ENCODE measurements around the gene ACVR1B. TPM values are rescaled to one million over a fixed set of nuclear protein-coding genes. Genes with fewer than 3 reads are reported as not detected.

ACVR1B gene
- total and polyA plus RNA-seq, 7 donors: 7.2 to 30.7 (median 9.8) TPM

- intact Hi-C loops (cut with DNase I): loop anchor here (10.0 kb wide), 1 partner anchor 248 kb away; the partner anchor contains the start of gene KRT86
- DNase-seq: peak; percentile 92
- 82 to 86% methylated on average over 12 of the region's 12 CpGs for WGBS, 2 donors
- Histone ChIP-seq H3K4me3 (no peak overlapping the region), H3K9me3 (no peaks in the 10 kb centered on the region), H3K36me3 (no peaks in the 10 kb centered on the region), H3K27ac (peak overlapping the region; percentile 80 to 90 (median 86)), H3K27me3 (no peaks in the 10 kb centered on the region), H3K4me1 (peaks cover 0 to 55% (median 53%) of the 10 kb centered on the region in 4 donors)
- peak in 3 of 4 donors; percentile 30 to 92 (median 46) for TF ChIP-seq POLR2AphosphoS5 (IDR thresholded peaks at IDR 0.05)
- TF ChIP-seq CTCF (IDR thresholded peaks at IDR 0.05): no peak
- peak in 2 of 4 donors; percentile 79 to 99 for TF ChIP-seq EP300 (IDR thresholded peaks at IDR 0.05)
Measured at GRCh38 chr12:52027085-52027843, 75.8 kb downstream of the ACVR1B start.

GRCh38 chr12:52029685-52030084, 78.2 kb downstream of the ACVR1B start:
- TF ChIP-seq EP300 (IDR thresholded peaks at IDR 0.05) (no peak), CTCF (IDR thresholded peaks at IDR 0.05) (no peak), POLR2AphosphoS5 (IDR thresholded peaks at IDR 0.05) (no peak), POLR2A (IDR thresholded peaks at IDR 0.05) (no peak)
- no peak for DNase-seq
- no peaks in the 10 kb centered on the region for H3K27me3 ChIP-seq
- H3K36me3 ChIP-seq: no peaks in the 10 kb centered on the region
- peaks cover 0 to 54% (median 47%) of the 10 kb centered on the region in 4 donors for H3K4me1 ChIP-seq
- no peaks in the 10 kb centered on the region for H3K9me3 ChIP-seq
- H3K4me3 ChIP-seq: no peak overlapping the region
- intact Hi-C loops (cut with DNase I): loop anchor here (10.0 kb wide), 1 partner anchor 245 kb away; the partner anchor contains the start of gene KRT86
- WGBS, 2 donors: 51 to 60% methylated on average over 4 of the region's 4 CpGs
- peak overlapping the region in 2 of 4 donors; percentile 60 to 62 for H3K27ac ChIP-seq

- Histone ChIP-seq H3K4me3 (peak overlapping the region in 3 of 4 donors; percentile 41 to 46 (median 41)), H3K36me3 (no peaks in the 10 kb centered on the region), H3K27me3 (no peaks in the 10 kb centered on the region), H3K4me1 (peaks cover 0 to 43% (median 35%) of the 10 kb centered on the region in 4 donors), H3K9me3 (no peaks in the 10 kb centered on the region), H3K27ac (peak overlapping the region; percentile 90 to 96 (median 92))
- WGBS, 2 donors: 4 to 11% methylated on average over 5 of the region's 5 CpGs
- intact Hi-C loops (cut with DNase I): loop anchor here (2.0 kb wide), 2 partner anchors 18 to 36 kb away; partner anchors contain the start of genes ATG101 and NR4A1
- TF ChIP-seq CTCF (IDR thresholded peaks at IDR 0.05) (no peak), POLR2A (IDR thresholded peaks at IDR 0.05) (no peak), POLR2AphosphoS5 (IDR thresholded peaks at IDR 0.05) (peak in 2 of 4 donors; percentile 45 to 60), EP300 (IDR thresholded peaks at IDR 0.05) (peak in 3 of 4 donors; percentile 34 to 93 (median 48))
- peak; percentile 98 for DNase-seq
Measured at GRCh38 chr12:52032446-52032803, 80.9 kb downstream of the ACVR1B start.

- Histone ChIP-seq H3K36me3 (no peaks in the 10 kb centered on the region), H3K4me1 (peaks cover 0 to 47% (median 38%) of the 10 kb centered on the region in 4 donors), H3K27me3 (no peaks in the 10 kb centered on the region), H3K4me3 (peak overlapping the region; percentile 8 to 46 (median 41)), H3K27ac (peak overlapping the region; percentile 90 to 96 (median 92)), H3K9me3 (no peaks in the 10 kb centered on the region)
- TF ChIP-seq POLR2AphosphoS5 (IDR thresholded peaks at IDR 0.05) (peak; percentile 83 to 91 (median 88)), EP300 (IDR thresholded peaks at IDR 0.05) (peak in 3 of 4 donors; percentile 28 to 97 (median 71)), CTCF (IDR thresholded peaks at IDR 0.05) (no peak), POLR2A (IDR thresholded peaks at IDR 0.05) (peak; percentile 72 to 74)
- DNase-seq: peak; percentile 100
- WGBS, 2 donors: 0 to 1% methylated on average over 48 of the region's 48 CpGs
- intact Hi-C loops (cut with DNase I): loop anchor here (2.0 kb wide), 2 partner anchors 18 to 36 kb away; partner anchors contain the start of genes ATG101 and NR4A1
Measured at GRCh38 chr12:52032804-52033445, 81.4 kb downstream of the ACVR1B start.
